Right cardiac atrium (tissue), 5 donors: Measurements from ENCODE around the gene STIM2. TPM values are rescaled to one million over a fixed set of nuclear protein-coding genes. Genes with fewer than 3 reads are reported as not detected.

ENCODE experiments used
- ATAC-seq, 2 donors: fragments of 200-7000 bp; cut with Tn5 transposase; one replicate each; pipeline versions ENCODE4 v1.8.0 to v1.9.1; 2020; ENCODE audit warnings: moderate library complexity in 2 of 2, mild to moderate bottlenecking in 1 of 2
- DNase-seq, 3 donors: peaks; one replicate each; pipeline ENCODE4 v3.0.0-alpha.2; 2020
- H3K27ac ChIP-seq: one replicate; pipeline ENCODE4 v1.5.1; 2013; ENCODE audit warnings: mild to moderate bottlenecking, low read length, control low read depth, moderate library complexity
- H3K27me3 ChIP-seq: one replicate; pipeline ENCODE4 v1.6.1; 2013; ENCODE audit not compliant: control insufficient read depth, insufficient read depth
- H3K4me1 ChIP-seq: one replicate; pipeline ENCODE4 v1.6.1; 2013; ENCODE audit warnings: low read length; ENCODE audit not compliant: control insufficient read depth, insufficient read depth
- H3K4me3 ChIP-seq: one replicate; pipeline ENCODE4 v1.5.1; 2013; ENCODE audit warnings: low read length, control low read depth
- H3K9me3 ChIP-seq: one replicate; pipeline ENCODE4 v1.6.1; 2013; ENCODE audit warnings: low read length; ENCODE audit not compliant: control insufficient read depth
- WGBS: extraction: QIAGEN DNeasy Blood & Tissue Kit; methylation state at CpG from one replicate; pipeline ENCODE4 v1.1.7; 2013; 5-methylcytosine and 5-hydroxymethylcytosine counted together
- intact Hi-C, 4 donors: fragments of 100-400 bp; cut with DNase I; formaldehyde crosslinking; loops; one replicate each; pipeline versions ENCODE4 v1.11.0 to v1.14.0; 2022 to 2023
- polyA plus RNA-seq: library from polyadenylated mRNA; stranded (reverse); fragments of 200-250 nt; gene quantifications from one replicate; pipeline ENCODE4 v1.2.3, GENCODE V29; 2013
- total RNA-seq, 4 donors: library from RNA; stranded (reverse); fragmentation: NEBNext Ultra II Directional; extraction: Animal tissue kit (Norgen Biotek cat#: 25700); gene quantifications; one replicate each; pipeline ENCODE4 v1.2.1, GENCODE V29; 2021
- donor health status: healthy with polysubstance abuse.
- donor health status: DM: no; HTN: yes; CAD: no.
- donor health status: DM: no; HTN: no; CAD: no.
- donor health status: DM: no; HTN: yes; CAD: no; lungs with severe emphysema.
- donor health status: DM: yes; HTN: yes; CAD: no.

STIM2 gene
- total and polyA plus RNA-seq, 5 donors, result 6.0 to 20.8 (median 15.6) TPM

DNA sequence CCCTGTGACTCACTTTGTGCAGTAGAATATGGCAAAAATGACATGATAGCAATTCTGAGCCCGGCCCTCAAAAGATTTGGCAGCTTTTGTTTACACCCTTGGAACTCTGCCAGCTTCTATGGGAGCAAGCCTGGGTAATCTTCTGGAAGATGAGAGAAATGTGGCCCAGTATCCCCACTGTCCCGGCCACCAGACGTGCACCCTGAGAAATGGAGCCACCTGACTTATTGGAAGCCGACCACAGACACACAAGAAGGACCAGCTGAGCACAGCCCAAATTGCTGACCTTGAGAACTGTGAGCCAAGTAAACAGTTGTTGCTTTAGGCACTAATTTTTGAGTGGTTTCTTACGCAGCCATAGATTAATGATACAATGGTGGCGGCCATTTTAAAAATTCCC lies 197.0 kb downstream of the STIM2 start:
- intact Hi-C loops, result loop anchor here in 1 of 4 donors (10.0 kb wide), 1 partner anchor 257 kb away; no protein-coding TSS in a partner anchor
- 83% methylated on average over 6 of the region's 6 CpGs for WGBS
- Histone ChIP-seq H3K9me3 (no peaks in the 10 kb centered on the region), H3K4me1 (no peaks in the 10 kb centered on the region), H3K4me3 (no peak overlapping the region), H3K27ac (no peak overlapping the region), H3K27me3 (peaks cover 2% of the 10 kb centered on the region)
- ATAC-seq (no peak), DNase-seq (no peak)

DNA sequence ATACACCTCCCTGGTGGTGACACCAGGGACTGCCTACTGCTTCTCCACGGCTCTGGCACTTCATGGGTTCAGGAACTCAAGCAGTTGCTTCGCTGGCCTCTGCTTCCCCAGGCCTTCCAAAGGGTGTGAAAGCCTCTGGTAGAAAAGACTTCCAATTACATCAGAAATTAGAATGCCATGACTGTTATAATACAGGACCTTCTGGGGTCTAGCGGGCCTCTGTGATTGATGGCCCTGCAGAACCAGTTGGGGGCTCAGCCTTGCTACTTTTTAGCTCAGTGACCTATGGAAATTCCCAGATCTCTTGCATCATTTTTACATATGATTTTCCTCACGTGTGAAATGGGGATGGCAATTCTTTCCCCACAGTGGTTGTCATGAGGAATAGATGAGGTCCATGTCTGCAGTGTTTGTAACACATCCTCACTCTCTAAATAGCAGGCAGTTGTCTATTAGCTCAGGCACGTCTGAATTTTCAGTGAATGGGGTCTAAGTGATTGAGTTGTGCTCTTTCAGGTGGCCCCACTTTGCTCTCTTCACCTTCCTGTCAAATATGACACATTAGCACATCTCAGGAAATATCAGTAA lies 198.3 kb downstream of the STIM2 start:
- Histone ChIP-seq H3K9me3 (no peaks in the 10 kb centered on the region), H3K27me3 (peaks cover 2% of the 10 kb centered on the region), H3K4me1 (no peaks in the 10 kb centered on the region), H3K27ac (no peak overlapping the region), H3K4me3 (no peak overlapping the region)
- ATAC-seq, result no peak
- no peak for DNase-seq
- WGBS, result 45% methylated on average over 5 of the region's 5 CpGs
- intact Hi-C loops, result loop anchor here in 1 of 4 donors (10.0 kb wide), 1 partner anchor 256 kb away; no protein-coding TSS in a partner anchor

DNA sequence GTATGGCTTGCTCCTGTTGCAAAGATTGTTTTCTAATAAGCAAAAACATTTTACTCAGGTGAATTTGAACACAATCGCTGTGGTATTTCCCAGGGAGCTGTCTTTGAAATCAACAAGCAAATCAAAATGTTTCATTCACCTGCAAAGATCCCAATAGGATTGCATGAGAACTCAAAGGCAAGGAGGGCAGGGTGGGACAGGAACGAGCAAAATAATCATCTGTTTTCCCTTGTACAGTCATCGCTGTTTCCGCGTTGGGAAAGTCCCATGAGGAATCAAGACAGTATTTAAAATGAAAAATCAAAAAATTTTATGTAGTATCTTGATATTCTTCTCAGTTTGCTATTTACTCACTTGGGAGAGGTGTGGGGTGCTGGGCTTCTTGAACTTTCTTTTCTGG lies 198.8 kb downstream of the STIM2 start:
- no peak overlapping the region for H3K4me3 ChIP-seq
- no peaks in the 10 kb centered on the region for H3K27me3 ChIP-seq
- no peak overlapping the region for H3K27ac ChIP-seq
- no peak for DNase-seq
- 71% methylated on average over 5 of the region's 5 CpGs for WGBS
- intact Hi-C loops, result loop anchor here in 1 of 4 donors (10.0 kb wide), 1 partner anchor 255 kb away; no protein-coding TSS in a partner anchor
- H3K9me3 ChIP-seq, result no peaks in the 10 kb centered on the region
- H3K4me1 ChIP-seq, result no peaks in the 10 kb centered on the region
- ATAC-seq, result no peak

DNA sequence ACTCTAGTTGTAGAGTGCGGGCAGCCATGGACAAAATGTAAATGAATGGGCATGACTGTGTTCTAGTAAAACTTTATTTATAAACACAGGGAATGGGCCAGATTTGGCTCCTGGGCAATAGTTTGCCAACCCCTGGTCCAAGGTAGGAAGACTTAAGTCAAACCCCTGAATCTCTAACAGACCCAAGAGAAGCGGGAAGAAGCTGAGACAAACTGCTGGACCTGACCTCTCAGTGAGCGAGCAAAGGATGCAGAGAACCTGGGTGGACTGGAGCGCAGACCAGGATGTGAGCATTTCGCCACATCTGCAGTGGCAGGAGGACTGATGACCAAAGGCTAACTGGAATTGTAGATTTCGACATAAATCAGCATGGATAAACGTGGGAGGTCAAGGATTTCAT lies 201.6 kb downstream of the STIM2 start:
- Histone ChIP-seq H3K4me3 (no peak overlapping the region), H3K27me3 (no peaks in the 10 kb centered on the region), H3K9me3 (no peaks in the 10 kb centered on the region), H3K4me1 (no peaks in the 10 kb centered on the region), H3K27ac (no peak overlapping the region)
- ATAC-seq (no peak), DNase-seq (no peak)
- 87% methylated on average over 7 of the region's 7 CpGs for WGBS
- intact Hi-C loops, result no loop called here

DNA sequence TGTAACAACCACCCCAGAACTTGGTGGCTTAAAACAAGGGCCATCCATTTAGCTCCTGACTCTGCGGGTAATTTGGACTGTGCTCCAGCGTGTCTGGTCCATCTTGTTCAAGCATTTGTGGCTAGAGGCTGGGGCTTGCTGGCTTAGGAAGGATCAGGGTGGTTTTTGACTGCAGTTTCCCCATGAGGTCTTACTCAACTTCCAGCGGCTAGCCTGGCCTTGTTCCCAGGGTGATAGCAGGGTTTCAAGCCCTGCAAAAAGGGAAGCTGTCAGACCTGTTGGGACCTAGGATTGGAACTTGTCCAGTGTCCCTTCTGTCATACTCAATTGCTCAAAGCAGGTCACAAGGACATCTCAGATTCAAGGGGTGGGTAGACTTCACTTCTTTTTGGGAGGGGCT lies 205.9 kb downstream of the STIM2 start:
- peak in 2 of 3 donors; percentile 61 to 65 for DNase-seq
- Histone ChIP-seq H3K4me3 (no peak overlapping the region), H3K27me3 (no peaks in the 10 kb centered on the region), H3K4me1 (no peaks in the 10 kb centered on the region), H3K27ac (no peak overlapping the region), H3K9me3 (no peaks in the 10 kb centered on the region)
- ATAC-seq, result no peak
- 54% methylated on average over 3 of the region's 3 CpGs for WGBS
- intact Hi-C loops, result no loop called here

DNA sequence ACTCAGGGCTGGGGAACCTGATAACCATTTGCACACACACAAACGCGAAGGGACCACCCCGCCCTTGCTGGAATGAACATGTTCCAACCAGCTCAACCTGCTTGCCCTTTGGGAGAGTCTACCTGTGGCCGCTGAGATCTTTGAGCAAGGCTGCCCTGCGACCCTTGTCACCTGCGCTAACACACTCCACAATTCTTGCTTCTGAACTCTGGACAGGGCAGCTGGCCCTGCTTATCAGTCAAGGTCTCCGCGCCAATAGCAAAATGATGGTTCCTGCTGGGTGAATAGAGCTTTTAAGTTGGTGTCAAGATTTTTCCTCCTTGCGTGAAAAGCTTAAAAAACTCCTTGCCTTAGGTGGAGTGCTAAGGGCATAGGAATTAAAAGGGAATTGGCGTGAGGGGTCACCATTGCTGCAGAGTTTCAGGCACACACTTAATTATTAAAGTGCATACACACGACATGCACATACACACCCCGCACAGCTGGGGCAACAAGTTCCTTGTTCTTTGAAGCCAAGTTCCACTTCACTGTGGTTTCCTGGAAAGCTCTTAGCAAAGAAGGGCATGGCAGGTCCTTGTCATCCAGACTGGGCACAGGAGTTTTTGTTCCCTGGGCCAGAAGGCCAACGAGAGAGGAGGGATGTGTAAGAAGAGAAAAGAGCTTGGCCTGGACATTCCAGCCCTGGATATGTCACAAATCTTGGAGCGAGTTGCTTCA lies 207.7 kb downstream of the STIM2 start:
- no peak for ATAC-seq
- WGBS, result 83% methylated on average over 14 of the region's 14 CpGs
- DNase-seq, result no peak
- Histone ChIP-seq H3K4me3 (no peak overlapping the region), H3K27me3 (no peaks in the 10 kb centered on the region), H3K4me1 (no peaks in the 10 kb centered on the region), H3K9me3 (no peaks in the 10 kb centered on the region), H3K27ac (no peak overlapping the region)
- intact Hi-C loops, result no loop called here
